ENCODE data around the gene VPS54. TPM values are rescaled to one million over a fixed set of nuclear protein-coding genes. Genes with fewer than 3 reads are reported as not detected.
A peak's percentile ranks its signal among the peaks of the same experiment; 100 is the strongest.

Gene VPS54
- polyA plus RNA-seq, 1 of the 3 experiments (the other 2 are of a cell fraction), result 5.3 TPM

- no peak for TF ChIP-seq YY1 (IDR thresholded peaks at IDR 0.05; ENCODE audit: low read depth)
- no peak for TF ChIP-seq RCOR1 (IDR thresholded peaks at IDR 0.05; ENCODE audit: low read length)
- no peak for TF ChIP-seq REST (IDR thresholded peaks at IDR 0.05; ENCODE audit: low read depth, low read length)
- TF ChIP-seq SIN3A (IDR thresholded peaks at IDR 0.05; ENCODE audit: borderline replicate concordance, low read depth, low read length), result no peak
- TF ChIP-seq SMC3 (IDR thresholded peaks at IDR 0.05; ENCODE audit: low read depth, low read length), result no peak
- no peak for TF ChIP-seq MAX (IDR thresholded peaks at IDR 0.05; ENCODE audit: low read depth)
- TF ChIP-seq TEAD4 (IDR thresholded peaks at IDR 0.05; ENCODE audit: borderline replicate concordance, insufficient read depth), result no peak
- TF ChIP-seq CHD2 (IDR thresholded peaks at IDR 0.05; ENCODE audit: low read length, partially characterized antibody), result no peak
- TF ChIP-seq MEF2A (IDR thresholded peaks at IDR 0.05; ENCODE audit: borderline replicate concordance, low read depth), result no peak
- no peak for TF ChIP-seq FOSL2 (IDR thresholded peaks at IDR 0.05; ENCODE audit: borderline replicate concordance, low read depth)
- TF ChIP-seq RXRA (IDR thresholded peaks at IDR 0.05; ENCODE audit: borderline replicate concordance, low read depth), result no peak
- Histone ChIP-seq H3K79me2 (ENCODE audit: insufficient read depth) (peaks cover 28% of the 10 kb centered on the region; the same call in 1 of the 2 replicates), H3K9ac (no peak overlapping the region), H4K20me1 (ENCODE audit: insufficient read depth) (no peaks in the 10 kb centered on the region), H3K4me3 (ENCODE audit: low read depth in 2 of 2, low read length in 1 of 2) (no peak overlapping the region), H2AFZ (ENCODE audit: low read depth) (no peak overlapping the region), H3F3A (replicated peaks; ENCODE audit: insufficient read depth) (no peaks in the 10 kb centered on the region), H3K9me3 (no peaks in the 10 kb centered on the region), H3K4me2 (no peak overlapping the region), H3K4me1 (ENCODE audit: control insufficient read depth in 1 of 2, insufficient read depth in 2 of 2, low read depth in 1 of 2, low read length in 1 of 2) (peaks cover 0 to 6% of the 10 kb centered on the region in 2 experiments; a peak in 3 of 4 replicates), H3K27me3 (ENCODE audit: insufficient read depth) (no peaks in the 10 kb centered on the region), H3K27ac (ENCODE audit: low read depth in 2 of 2, low read length in 1 of 2) (peak overlapping the region in 1 of 2 experiments; percentile 3; a peak in 1 of 4 replicates), H3K9me2 (no peaks in the 10 kb centered on the region), H3K36me3 (replicated peaks in 1 of 2; ENCODE audit: control insufficient read depth in 1 of 2, insufficient read depth in 2 of 2, low read length in 1 of 2) (peaks cover 29 to 37% of the 10 kb centered on the region in 2 experiments)
- 77% methylated on average over 4 of the region's 4 CpGs for WGBS (ENCODE audit: low lambda C conversion rate)
- no peak for DNase-seq
- ChIA-PET CTCF (interaction anchor here (0.9 to 2.9 kb wide), 4 partner anchors 9 to 173 kb away, joined by 3 to 13 read pairs (median 5); no protein-coding TSS in a partner anchor), POLR2A (no interaction called here)
Observed at GRCh38 chr2:63871864-63872263, 147.4 kb downstream of the VPS54 start.

DNA sequence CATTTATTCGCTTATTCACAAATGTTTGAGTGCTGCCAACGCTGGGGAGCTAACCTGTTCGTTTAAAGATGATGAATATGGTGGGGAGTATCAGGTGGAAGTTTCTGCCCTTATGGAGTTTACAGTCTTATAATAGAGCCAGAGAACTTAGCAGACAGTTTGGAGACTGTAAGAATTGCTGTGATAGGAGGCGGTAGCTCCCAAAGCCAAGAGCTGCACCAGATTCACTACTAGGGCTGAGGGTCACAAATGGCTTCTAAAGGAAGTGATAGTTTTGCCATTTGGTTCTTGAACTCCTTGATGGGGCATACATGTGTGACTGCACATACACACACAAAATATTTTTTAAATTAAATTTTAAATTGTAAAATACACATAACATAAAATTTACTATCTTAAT lies 148.5 kb downstream of the VPS54 start:
- POLR2A ChIA-PET, result no interaction called here
- CTCF ChIA-PET, result interaction anchor here (1.4 kb wide), 1 partner anchor 9 kb away, joined by 6 read pairs; no protein-coding TSS in a partner anchor
- no peak overlapping the region for H3K4me2 ChIP-seq
- H3K4me1 ChIP-seq (ENCODE audit: control insufficient read depth in 1 of 2, insufficient read depth in 2 of 2, low read depth in 1 of 2, low read length in 1 of 2), result peaks cover 0 to 6% of the 10 kb centered on the region in 2 experiments; a peak in 3 of 4 replicates
- no peak overlapping the region for H3K4me3 ChIP-seq (ENCODE audit: low read depth in 2 of 2, low read length in 1 of 2)
- H2AFZ ChIP-seq (ENCODE audit: low read depth), result no peak overlapping the region
- H3K9ac ChIP-seq, result no peak overlapping the region
- TF ChIP-seq TAF1 (IDR thresholded peaks at IDR 0.05; ENCODE audit: borderline replicate concordance, low read depth, low read length) (no peak), IRF3 (IDR thresholded peaks at IDR 0.05; ENCODE audit: low read depth, low read length) (no peak), MAX (IDR thresholded peaks at IDR 0.05; ENCODE audit: low read depth) (no peak), FOXJ3 (CRISPR knock-in tag; IDR thresholded peaks at IDR 0.05) (no peak)
- H4K20me1 ChIP-seq (ENCODE audit: insufficient read depth), result no peaks in the 10 kb centered on the region
- H3K79me2 ChIP-seq (ENCODE audit: insufficient read depth), result peaks cover 29% of the 10 kb centered on the region; the same call in 1 of the 2 replicates
- no peak for DNase-seq
- H3K27me3 ChIP-seq (ENCODE audit: insufficient read depth), result no peaks in the 10 kb centered on the region
- H3K36me3 ChIP-seq (replicated peaks in 1 of 2; ENCODE audit: control insufficient read depth in 1 of 2, insufficient read depth in 2 of 2, low read length in 1 of 2), result peaks cover 32 to 39% of the 10 kb centered on the region in 2 experiments
- H3K27ac ChIP-seq (ENCODE audit: low read depth in 2 of 2, low read length in 1 of 2), result peak overlapping the region in 1 of 2 experiments; percentile 50; a peak in 1 of 4 replicates
- no peaks in the 10 kb centered on the region for H3F3A ChIP-seq (replicated peaks; ENCODE audit: insufficient read depth)
- no peaks in the 10 kb centered on the region for H3K9me3 ChIP-seq
- no peaks in the 10 kb centered on the region for H3K9me2 ChIP-seq
- 91% methylated on average over 4 of the region's 4 CpGs for WGBS (ENCODE audit: low lambda C conversion rate)
